ENCODE measurements around the gene ART5. TPM values are rescaled to one million over a fixed set of nuclear protein-coding genes. Genes with fewer than 3 reads are reported as not detected.

The ART5 gene, protein sequence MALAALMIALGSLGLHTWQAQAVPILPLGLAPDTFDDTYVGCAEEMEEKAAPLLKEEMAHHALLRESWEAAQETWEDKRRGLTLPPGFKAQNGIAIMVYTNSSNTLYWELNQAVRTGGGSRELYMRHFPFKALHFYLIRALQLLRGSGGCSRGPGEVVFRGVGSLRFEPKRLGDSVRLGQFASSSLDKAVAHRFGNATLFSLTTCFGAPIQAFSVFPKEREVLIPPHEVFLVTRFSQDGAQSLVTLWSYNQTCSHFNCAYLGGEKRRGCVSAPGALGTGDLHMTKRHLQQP
- total RNA-seq (under 1 TPM in 4 of 6 donors, not detected in 2; 0.14 to 0.51 (median 0.23) TPM), polyA plus RNA-seq (under 1 TPM; 0.11 to 0.26 TPM)

GRCh38 chr11:3641701-3642070 lies at the start of gene ART5:
ART5 (minus strand) TSS chr11:3641992; CDS start chr11:3641862, 130 bp downstream.
- TF ChIP-seq, protein P1, sequence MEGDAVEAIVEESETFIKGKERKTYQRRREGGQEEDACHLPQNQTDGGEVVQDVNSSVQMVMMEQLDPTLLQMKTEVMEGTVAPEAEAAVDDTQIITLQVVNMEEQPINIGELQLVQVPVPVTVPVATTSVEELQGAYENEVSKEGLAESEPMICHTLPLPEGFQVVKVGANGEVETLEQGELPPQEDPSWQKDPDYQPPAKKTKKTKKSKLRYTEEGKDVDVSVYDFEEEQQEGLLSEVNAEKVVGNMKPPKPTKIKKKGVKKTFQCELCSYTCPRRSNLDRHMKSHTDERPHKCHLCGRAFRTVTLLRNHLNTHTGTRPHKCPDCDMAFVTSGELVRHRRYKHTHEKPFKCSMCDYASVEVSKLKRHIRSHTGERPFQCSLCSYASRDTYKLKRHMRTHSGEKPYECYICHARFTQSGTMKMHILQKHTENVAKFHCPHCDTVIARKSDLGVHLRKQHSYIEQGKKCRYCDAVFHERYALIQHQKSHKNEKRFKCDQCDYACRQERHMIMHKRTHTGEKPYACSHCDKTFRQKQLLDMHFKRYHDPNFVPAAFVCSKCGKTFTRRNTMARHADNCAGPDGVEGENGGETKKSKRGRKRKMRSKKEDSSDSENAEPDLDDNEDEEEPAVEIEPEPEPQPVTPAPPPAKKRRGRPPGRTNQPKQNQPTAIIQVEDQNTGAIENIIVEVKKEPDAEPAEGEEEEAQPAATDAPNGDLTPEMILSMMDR (IDR thresholded peaks at IDR 0.05): no peak
- intact Hi-C loops (cut with DNase I): no loop called here
- H3K9me3 ChIP-seq: no peaks in the 10 kb centered on the region
- DNase-seq (peak in 2 of 6 donors; percentile 6 to 71), FAIRE-seq (no peak), ATAC-seq (no peak)
- H3K27ac ChIP-seq: no peak within 1 kb of the TSS
- peak within 1 kb of the TSS; percentile 23 to 66 (median 46) for H3K4me3 ChIP-seq
- H3K36me3 ChIP-seq: no peaks in the 10 kb centered on the region
- 14 to 16% methylated on average over 16 to 21 of the region's 21 CpGs for WGBS, 2 donors
- H3K4me1 ChIP-seq: peaks cover 0 to 4% (median 4%) of the 10 kb centered on the region in 3 donors
- no peaks in the 10 kb centered on the region for H3K27me3 ChIP-seq

GRCh38 chr11:3686751-3687150 lies 45.0 kb upstream of the ART5 start:
- intact Hi-C loops (cut with DNase I): no loop called here

DNA sequence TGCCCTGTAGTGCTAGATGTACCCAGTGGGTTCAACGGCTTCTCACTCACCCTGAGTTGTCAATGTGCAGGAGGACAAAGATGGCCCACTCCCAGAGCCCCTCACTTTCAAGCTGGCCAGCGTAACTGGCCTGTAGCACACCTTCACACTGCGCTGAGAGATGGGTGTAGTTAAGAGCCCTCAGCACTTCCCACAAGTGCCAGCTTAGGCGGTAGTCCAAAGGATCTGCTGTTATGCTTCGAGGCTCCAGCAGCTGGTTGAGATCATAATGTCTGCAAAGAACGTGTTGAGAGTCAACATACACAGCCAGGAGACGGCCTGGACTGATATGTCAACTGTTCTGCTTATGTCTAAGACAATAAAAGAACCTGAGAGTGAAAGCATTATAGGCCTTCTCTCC lies 44.1 kb upstream of the ART5 start:
- peaks cover 10 to 52% (median 17%) of the 10 kb centered on the region in 3 donors for H3K36me3 ChIP-seq
- TF ChIP-seq, protein P1 (IDR thresholded peaks at IDR 0.05): no peak
- no peak overlapping the region for H3K4me3 ChIP-seq
- no peak for FAIRE-seq
- H3K27ac ChIP-seq: no peak overlapping the region
- H3K4me1 ChIP-seq: peaks cover 0 to 7% (median 0%) of the 10 kb centered on the region in 3 donors
- 72 to 77% methylated on average over 7 of the region's 7 CpGs for WGBS, 2 donors
- no peak for DNase-seq
- H3K27me3 ChIP-seq: no peaks in the 10 kb centered on the region
- intact Hi-C loops (cut with DNase I): no loop called here
- no peak for ATAC-seq
- H3K9me3 ChIP-seq: no peaks in the 10 kb centered on the region

More at GRCh38 chr11:3686751-3687150, 45.0 kb upstream of the ART5 start:
- no peaks in the 10 kb centered on the region for H3K27me3 ChIP-seq
- ATAC-seq: no peak
- peaks cover 0 to 7% (median 0%) of the 10 kb centered on the region in 3 donors for H3K4me1 ChIP-seq
- peaks cover 14 to 44% (median 17%) of the 10 kb centered on the region in 3 donors for H3K36me3 ChIP-seq
- no peak for DNase-seq
- H3K27ac ChIP-seq: no peak overlapping the region
- FAIRE-seq: no peak
- 72 to 97% methylated on average over 4 of the region's 4 CpGs for WGBS, 2 donors
- TF ChIP-seq, protein P1 (IDR thresholded peaks at IDR 0.05): no peak
- H3K9me3 ChIP-seq: no peaks in the 10 kb centered on the region
- H3K4me3 ChIP-seq: no peak overlapping the region

- WGBS, 2 donors: 34 to 44% methylated on average over 2 of the region's 2 CpGs
- FAIRE-seq: no peak
- Histone ChIP-seq H3K27me3 (no peaks in the 10 kb centered on the region), H3K9me3 (no peaks in the 10 kb centered on the region), H3K27ac (no peak overlapping the region), H3K36me3 (peaks cover 8 to 62% (median 17%) of the 10 kb centered on the region in 3 donors), H3K4me3 (no peak overlapping the region), H3K4me1 (peaks cover 0 to 7% (median 0%) of the 10 kb centered on the region in 3 donors)
- intact Hi-C loops (cut with DNase I): no loop called here
- peak in 1 of 4 donors; percentile 25 for ATAC-seq
- TF ChIP-seq, protein P1 (IDR thresholded peaks at IDR 0.05): no peak
- no peak for DNase-seq
Measured at GRCh38 chr11:3684819-3685172, 43.0 kb upstream of the ART5 start.
